Naive thymus-derived CD4-positive, alpha-beta T cell (primary cell): ENCODE measurements around the gene CDC7. TPM values are rescaled to one million over a fixed set of nuclear protein-coding genes. Genes with fewer than 3 reads are reported as not detected.

Experiments used
- ATAC-seq: fragments of 150-1000 bp; cut with Tn5 transposase; 2 replicates; pipeline ENCODE4 v1.10.0; 2021; ENCODE audit warnings: mild to moderate bottlenecking, moderate library complexity
- CTCF ChIA-PET: fragments of 350-600 bp; sonication (Branson Sonifier 250); formaldehyde crosslinking; loops from one replicate; lab custom pipeline; 2021; ENCODE audit warnings: antibody characterized with exemption; lab: Charles Lee
- POLR2A ChIA-PET: fragments of 350-600 bp; sonication (Branson Sonifier 250); formaldehyde crosslinking; loops from one replicate; lab custom pipeline; 2021; ENCODE audit warnings: antibody characterized with exemption, inconsistent platforms; lab: Charles Lee
- DNase-seq, 9 donors: peaks; one replicate each; pipeline versions ENCODE4 v3.0.0 to v3.0.0-alpha.2; 2020 to 2022; ENCODE audit warnings: mixed read lengths in 1 of 9
- H3K27ac ChIP-seq: one replicate; pipeline ENCODE4 v1.7.0; 2013; ENCODE audit warnings: mild to moderate bottlenecking, low read depth, low read length, moderate library complexity
- H3K27me3 ChIP-seq, 2 donors: one replicate each; pipeline ENCODE4 v1.7.0; 2013; ENCODE audit warnings: low read length in 2 of 2, mild to moderate bottlenecking in 2 of 2, moderate library complexity in 2 of 2; ENCODE audit not compliant: control insufficient read depth in 2 of 2, insufficient read depth in 2 of 2
- H3K36me3 ChIP-seq, 3 experiments: 1 replicate in 2 of 3; 2 replicates in 1 of 3; pipeline ENCODE4 v1.7.0; 2013; ENCODE audit warnings: low read length in 3 of 3, mild to moderate bottlenecking in 3 of 3, moderate library complexity in 1 of 3; ENCODE audit not compliant: insufficient read depth in 3 of 3, control insufficient read depth in 2 of 3
- H3K4me1 ChIP-seq, 2 donors: one replicate each; pipeline ENCODE4 v1.7.0; 2013; ENCODE audit warnings: low read length in 2 of 2, mild to moderate bottlenecking in 2 of 2, moderate library complexity in 1 of 2; ENCODE audit not compliant: control insufficient read depth in 2 of 2, insufficient read depth in 2 of 2
- H3K4me3 ChIP-seq: 2 replicates; pipeline ENCODE4 v1.7.0; 2013; ENCODE audit warnings: mild to moderate bottlenecking, low read length
- H3K9me3 ChIP-seq, 3 experiments: 1 replicate in 2 of 3; 2 replicates in 1 of 3; pipeline ENCODE4 v1.7.0; 2013; ENCODE audit warnings: low read length in 3 of 3; ENCODE audit not compliant: control insufficient read depth in 2 of 3
- H3K27ac Mint-ChIP-seq, 9 donors: one replicate each; pipeline ENCODE4 v1.8.0; 2020 to 2022; ENCODE audit warnings: mixed read lengths in 9 of 9, mild to moderate bottlenecking in 8 of 9, moderate library complexity in 5 of 9, inconsistent platforms in 2 of 9
- H3K27me3 Mint-ChIP-seq, 5 donors: one replicate each; pipeline ENCODE4 v1.8.0; 2021 to 2022; ENCODE audit warnings: mixed read lengths in 5 of 5, mild to moderate bottlenecking in 1 of 5
- H3K36me3 Mint-ChIP-seq, 5 donors: one replicate each; pipeline ENCODE4 v1.8.0; 2020 to 2022; ENCODE audit warnings: mixed read lengths in 5 of 5, mild to moderate bottlenecking in 3 of 5, inconsistent platforms in 1 of 5
- H3K4me1 Mint-ChIP-seq, 7 donors: one replicate each; pipeline ENCODE4 v1.8.0; 2020 to 2022; ENCODE audit warnings: mixed read lengths in 7 of 7, mild to moderate bottlenecking in 3 of 7, inconsistent platforms in 1 of 7
- H3K4me3 Mint-ChIP-seq, 10 donors: one replicate each; pipeline ENCODE4 v1.8.0; 2020 to 2022; ENCODE audit warnings: mild to moderate bottlenecking in 10 of 10, mixed read lengths in 10 of 10, moderate library complexity in 6 of 10, inconsistent platforms in 2 of 10
- H3K9me3 Mint-ChIP-seq, 11 donors: one replicate each; pipeline ENCODE4 v1.8.0; 2020 to 2022; ENCODE audit warnings: mixed read lengths in 11 of 11, mild to moderate bottlenecking in 4 of 11, inconsistent platforms in 1 of 11, moderate library complexity in 1 of 11
- intact Hi-C, 2 donors: fragments of 100-400 bp; cut with micrococcal nuclease; formaldehyde crosslinking; loops; one replicate each; pipeline ENCODE4 v1.15.1; 2023
- polyA plus RNA-seq, 2 donors: library from polyadenylated mRNA; unstranded; fragments of 300-500 nt; fragmentation: Illumina TruSeq; gene quantifications; one replicate each; pipeline ENCODE4 v1.2.3, GENCODE V29; 2021
- total RNA-seq, 6 experiments: library from RNA in 5 of 6; stranded (reverse) in 5 of 6; gene quantifications; 1 replicate in 5 of 6; 2 replicates in 1 of 6; pipeline ENCODE4 v1.2.3 and lab custom pipeline; 2021 to 2026

CDC7 gene
- total and polyA plus RNA-seq, 7 experiments from 2014 or later: 3.6 to 17.9 (median 5.5) TPM

DNA sequence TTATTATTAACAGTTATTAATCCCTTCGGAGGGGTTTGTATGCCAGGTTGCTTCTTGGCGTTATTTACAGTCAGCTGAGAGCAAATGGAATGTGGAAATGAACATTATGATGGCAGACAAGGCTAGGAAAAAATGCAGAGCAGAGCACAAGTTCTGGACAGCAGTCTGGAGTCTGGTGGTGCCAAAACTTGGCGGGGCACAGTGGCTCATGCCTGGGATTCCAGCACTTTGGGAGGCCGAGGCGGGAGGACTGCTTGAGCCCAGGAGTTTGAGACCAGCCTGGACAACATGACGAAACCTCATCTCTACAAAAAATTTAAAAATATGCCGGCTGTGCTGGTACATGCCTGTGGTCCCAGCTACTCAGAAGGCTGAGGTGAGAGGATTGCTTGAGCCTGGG, 67.6 kb downstream of the CDC7 start:
- POLR2A ChIA-PET: no interaction called here
- Histone ChIP-seq H3K4me3 (no peak overlapping the region), H3K27ac (no peak overlapping the region), H3K4me1 (peaks cover 7 to 11% of the 10 kb centered on the region in 2 donors), H3K27me3 (no peaks in the 10 kb centered on the region), H3K9me3 (no peaks in the 10 kb centered on the region), H3K36me3 (no peaks in the 10 kb centered on the region)
- H3K9me3 Mint-ChIP-seq: peaks cover 0 to 9% (median 3%) of the 10 kb centered on the region in 11 donors
- no peak overlapping the region for H3K27ac Mint-ChIP-seq
- peaks cover 0 to under 1% (median 0%) of the 10 kb centered on the region in 5 donors for H3K27me3 Mint-ChIP-seq
- H3K36me3 Mint-ChIP-seq: peaks cover 0 to 21% (median 5%) of the 10 kb centered on the region in 5 donors
- H3K4me3 Mint-ChIP-seq: no peak overlapping the region
- CTCF ChIA-PET: no interaction called here
- H3K4me1 Mint-ChIP-seq: peaks cover 8 to 32% (median 13%) of the 10 kb centered on the region in 7 donors
- ATAC-seq (no peak), DNase-seq (no peak)
- intact Hi-C loops: no loop called here

GRCh38 chr1:91569411-91570119, 68.9 kb downstream of the CDC7 start:
- Histone ChIP-seq H3K27me3 (no peaks in the 10 kb centered on the region), H3K36me3 (no peaks in the 10 kb centered on the region), H3K27ac (no peak overlapping the region), H3K4me3 (no peak overlapping the region), H3K4me1 (peaks cover 7 to 11% of the 10 kb centered on the region in 2 donors), H3K9me3 (no peaks in the 10 kb centered on the region)
- peaks cover 0 to 6% (median 0%) of the 10 kb centered on the region in 5 donors for H3K27me3 Mint-ChIP-seq
- H3K27ac Mint-ChIP-seq: peak overlapping the region in 5 of 9 donors; percentile 46 to 71 (median 55)
- peaks cover 0 to 11% (median 0%) of the 10 kb centered on the region in 5 donors for H3K36me3 Mint-ChIP-seq
- intact Hi-C loops: no loop called here
- DNase-seq (peak in 1 of 9 donors; percentile 18), ATAC-seq (peak; percentile 76)
- ChIA-PET POLR2A (interaction anchor here (1.1 kb wide), 1 partner anchor 8 kb away, joined by 3 read pairs; no protein-coding TSS in a partner anchor), CTCF (interaction anchor here (0.6 kb wide), 1 partner anchor 129 kb away, joined by 3 read pairs; no protein-coding TSS in a partner anchor)
- no peak overlapping the region for H3K4me3 Mint-ChIP-seq
- peaks cover 8 to 24% (median 13%) of the 10 kb centered on the region in 7 donors for H3K4me1 Mint-ChIP-seq
- H3K9me3 Mint-ChIP-seq: peaks cover 0 to 5% (median 0%) of the 10 kb centered on the region in 11 donors

GRCh38 chr1:91570120-91570448, 69.4 kb downstream of the CDC7 start:
- peak overlapping the region in 2 of 9 donors; percentile 14 to 66 for H3K27ac Mint-ChIP-seq
- CTCF ChIA-PET: no interaction called here
- intact Hi-C loops: no loop called here
- no peaks in the 10 kb centered on the region for H3K36me3 ChIP-seq
- H3K9me3 ChIP-seq: no peaks in the 10 kb centered on the region
- H3K27me3 ChIP-seq: no peaks in the 10 kb centered on the region
- no peak for DNase-seq
- POLR2A ChIA-PET: no interaction called here
- H3K9me3 Mint-ChIP-seq: peaks cover 0 to 5% (median 0%) of the 10 kb centered on the region in 11 donors
- H3K27me3 Mint-ChIP-seq: peaks cover 0 to 6% (median 0%) of the 10 kb centered on the region in 5 donors
- no peak overlapping the region for H3K4me3 Mint-ChIP-seq
- no peak overlapping the region for H3K27ac ChIP-seq
- no peak overlapping the region for H3K4me3 ChIP-seq
- peaks cover 0 to 10% (median 0%) of the 10 kb centered on the region in 5 donors for H3K36me3 Mint-ChIP-seq
- peaks cover 8 to 24% (median 13%) of the 10 kb centered on the region in 7 donors for H3K4me1 Mint-ChIP-seq
- ATAC-seq: no peak
- peaks cover 7 to 11% of the 10 kb centered on the region in 2 donors for H3K4me1 ChIP-seq

DNA sequence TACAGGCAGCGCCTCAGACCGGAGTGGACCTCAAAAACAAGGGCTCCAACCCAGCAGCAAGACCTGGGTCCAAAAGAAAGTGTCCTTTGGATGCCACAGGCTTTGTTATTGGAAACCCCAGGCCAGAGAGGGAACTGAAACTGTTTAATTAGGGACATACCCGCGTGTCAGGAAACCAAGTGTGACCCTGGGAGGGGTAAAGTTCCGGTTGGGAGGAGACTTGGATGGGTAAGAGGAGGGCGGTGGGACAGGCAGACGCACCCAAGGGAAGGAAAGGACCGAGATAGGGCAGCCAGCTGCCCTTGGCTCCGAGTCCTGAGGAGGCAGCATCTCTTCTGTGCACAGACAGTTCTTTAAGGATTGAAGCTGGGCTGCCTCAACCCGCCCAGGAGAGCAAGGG, 71.4 kb downstream of the CDC7 start:
- H3K4me3 ChIP-seq: no peak overlapping the region
- Mint-ChIP-seq H3K27me3 (peaks cover 0 to 12% (median 0%) of the 10 kb centered on the region in 5 donors), H3K4me1 (peaks cover 18 to 39% (median 27%) of the 10 kb centered on the region in 7 donors), H3K36me3 (peaks cover 0 to 6% (median 0%) of the 10 kb centered on the region in 5 donors), H3K27ac (peak overlapping the region in 1 of 9 donors; percentile 81), H3K4me3 (no peak overlapping the region), H3K9me3 (peaks cover 0 to 2% (median 0%) of the 10 kb centered on the region in 11 donors)
- ATAC-seq (peak; percentile 67), DNase-seq (no peak)
- peaks cover 11 to 16% of the 10 kb centered on the region in 2 donors for H3K4me1 ChIP-seq
- no peak overlapping the region for H3K27ac ChIP-seq
- intact Hi-C loops: no loop called here
- H3K9me3 ChIP-seq: no peaks in the 10 kb centered on the region
- no peaks in the 10 kb centered on the region for H3K36me3 ChIP-seq
- POLR2A ChIA-PET: interaction anchor here (1.3 kb wide), 1 partner anchor 10 kb away, joined by 4 read pairs; no protein-coding TSS in a partner anchor
- H3K27me3 ChIP-seq: no peaks in the 10 kb centered on the region
- CTCF ChIA-PET: interaction anchor here (1.1 kb wide), 1 partner anchor 14 kb away, joined by 5 read pairs; no protein-coding TSS in a partner anchor

Other genes starting within 250 kb of the CDC7 start
- gene HFM1, start 96.0 kb upstream of the CDC7 start, total RNA-seq: not detected
- gene HFM1, start 96.0 kb upstream of the CDC7 start, polyA plus RNA-seq: not detected